ENCODE measurements around the gene DLGAP1.

GRCh38 chr18:4405965-4406364 lies 49.1 kb downstream of the DLGAP1 start:
- TF ChIP-seq YY1 (IDR thresholded peaks at IDR 0.05; ENCODE audit: insufficient read depth, insufficient read length) (no peak), ZNF274 (IDR thresholded peaks at IDR 0.05; ENCODE audit: low read depth, low read length) (no peak)
